Endodermal cell (in vitro differentiated cells): ENCODE results near the gene TMEM225. TPM values are rescaled to one million over a fixed set of nuclear protein-coding genes. Genes with fewer than 3 reads are reported as not detected.
A peak's percentile ranks its signal among the peaks of the same experiment; 100 is the strongest.

Source experiments
- DNase-seq: peaks from one replicate; pipeline ENCODE4 v3.0.0-alpha.2; 2017
- H3K27ac ChIP-seq: 2 replicates; pipeline ENCODE4 v1.5.1; 2013; ENCODE audit warnings: mild to moderate bottlenecking, low read depth, low read length, moderate library complexity
- H3K27me3 ChIP-seq: 2 replicates; pipeline ENCODE4 v1.6.1; 2013; ENCODE audit warnings: mild to moderate bottlenecking, low read length, moderate library complexity; ENCODE audit not compliant: insufficient read depth, control insufficient read depth, poor library complexity, severe bottlenecking
- H3K36me3 ChIP-seq: 2 replicates; pipeline ENCODE4 v1.7.0; 2013; ENCODE audit warnings: mild to moderate bottlenecking, low read length, moderate library complexity; ENCODE audit not compliant: control insufficient read depth, insufficient read depth
- H3K4me1 ChIP-seq: one replicate; pipeline ENCODE4 v1.7.0; 2013; ENCODE audit warnings: low read length; ENCODE audit not compliant: control insufficient read depth, insufficient read depth
- H3K4me3 ChIP-seq: 2 replicates; pipeline ENCODE4 v1.5.1; 2013; ENCODE audit warnings: mild to moderate bottlenecking, low read length, moderate library complexity
- H3K9ac ChIP-seq: 2 replicates; pipeline ENCODE4 v1.6.1; 2013; ENCODE audit warnings: mild to moderate bottlenecking, low read length, moderate library complexity; ENCODE audit not compliant: poor library complexity, severe bottlenecking; ENCODE audit errors: extremely low read depth
- H3K9me3 ChIP-seq: 2 replicates; pipeline ENCODE4 v1.6.1; 2013; ENCODE audit warnings: mild to moderate bottlenecking, low read length, moderate library complexity; ENCODE audit not compliant: control insufficient read depth
- H3K27ac Mint-ChIP-seq: 2 replicates; pipeline ENCODE4 v1.8.0; 2020; ENCODE audit warnings: mixed read lengths
- H3K27me3 Mint-ChIP-seq: 2 replicates; pipeline ENCODE4 v1.8.0; 2021; ENCODE audit warnings: mild to moderate bottlenecking, mixed read lengths; ENCODE audit not compliant: insufficient read depth
- H3K36me3 Mint-ChIP-seq: 2 replicates; pipeline ENCODE4 v1.8.0; 2020; ENCODE audit warnings: low read depth, mixed read lengths
- H3K4me1 Mint-ChIP-seq: 2 replicates; pipeline ENCODE4 v1.8.0; 2020; ENCODE audit warnings: mixed read lengths
- H3K4me3 Mint-ChIP-seq: 2 replicates; pipeline ENCODE4 v1.8.0; 2020; ENCODE audit warnings: mild to moderate bottlenecking, moderate library complexity, mixed read lengths
- H3K9me3 Mint-ChIP-seq: 2 replicates; pipeline ENCODE4 v1.8.0; 2020; ENCODE audit warnings: mild to moderate bottlenecking, mixed read lengths
- CTCF ChIP-seq: fragments of 200-600 bp; sonication (generic); conservative IDR thresholded peaks from 2 replicates; pipeline ENCODE4 v1.5.0; 2021; ENCODE audit warnings: antibody characterized with exemption, mild to moderate bottlenecking
- WGBS, 2 experiments: methylation state at CpG; one replicate each; pipeline versions ENCODE4 v1.1.5 to v1.1.7; 2013; ENCODE audit warnings: missing lambda C conversion rate in 2 of 2, mixed read lengths in 1 of 2; ENCODE audit not compliant: insufficient coverage in 1 of 2, insufficient read length in 1 of 2; 5-methylcytosine and 5-hydroxymethylcytosine counted together
- total RNA-seq, 2 donors: library from RNA; stranded (reverse); fragmentation: NEBNext Ultra II Directional in 1 of 2; extraction: Animal tissue kit (Norgen Biotek cat#: 25700) in 1 of 2; gene quantifications; 2 replicates in 1 of 2; 3 replicates in 1 of 2; pipeline ENCODE4 v1.2.1, GENCODE V29; 2021

Gene TMEM225
- total RNA-seq, 2 donors from 2014 or later: not detected

- Mint-ChIP-seq H3K27ac (no peak within 1 kb of the TSS), H3K36me3 (no peaks in the 10 kb centered on the region), H3K27me3 (no peaks in the 10 kb centered on the region), H3K4me1 (peaks cover 25% of the 10 kb centered on the region), H3K4me3 (no peak within 1 kb of the TSS), H3K9me3 (no peaks in the 10 kb centered on the region)
- no peaks in the 10 kb centered on the region for H3K27me3 ChIP-seq
- no peak within 1 kb of the TSS for H3K27ac ChIP-seq
- no peaks in the 10 kb centered on the region for H3K9me3 ChIP-seq
- no peak within 1 kb of the TSS for H3K9ac ChIP-seq
- H3K36me3 ChIP-seq: no peaks in the 10 kb centered on the region
- no peaks in the 10 kb centered on the region for H3K4me1 ChIP-seq
- DNase-seq: no peak
- no peak within 1 kb of the TSS for H3K4me3 ChIP-seq
- TF ChIP-seq CTCF: no peak
- WGBS, 2 experiments: 91 to 100% methylated on average over 1 of the region's 1 CpG
Observed at GRCh38 chr11:123901867-123902266, 16.4 kb upstream of the TMEM225 start, which contains the start of gene OR8D4. Gene OR8D4 (plus strand): TSS chr11:123902167. CDS start chr11:123906432, 4,265 bp downstream.

GRCh38 chr11:123899792-123900191, 14.3 kb upstream of the TMEM225 start:
- WGBS, 2 experiments: 89 to 100% methylated on average over 1 to 3 of the region's 3 CpGs
- no peak overlapping the region for H3K27ac Mint-ChIP-seq

GRCh38 chr11:123892031-123892430, 6.6 kb upstream of the TMEM225 start:
- Mint-ChIP-seq H3K27me3 (no peaks in the 10 kb centered on the region), H3K27ac (no peak overlapping the region), H3K36me3 (no peaks in the 10 kb centered on the region), H3K4me3 (no peak overlapping the region), H3K9me3 (no peaks in the 10 kb centered on the region), H3K4me1 (no peaks in the 10 kb centered on the region)
- no peak overlapping the region for H3K4me3 ChIP-seq
- H3K9ac ChIP-seq: no peak overlapping the region
- H3K4me1 ChIP-seq: no peaks in the 10 kb centered on the region
- peak overlapping the region; percentile 17 for H3K27ac ChIP-seq
- H3K27me3 ChIP-seq: no peaks in the 10 kb centered on the region
- no peaks in the 10 kb centered on the region for H3K36me3 ChIP-seq
- no peak for DNase-seq
- no peak for TF ChIP-seq CTCF
- no peaks in the 10 kb centered on the region for H3K9me3 ChIP-seq

More at GRCh38 chr11:123899792-123900191, 14.3 kb upstream of the TMEM225 start:
- Mint-ChIP-seq H3K9me3 (no peaks in the 10 kb centered on the region), H3K27me3 (no peaks in the 10 kb centered on the region), H3K36me3 (no peaks in the 10 kb centered on the region), H3K4me1 (peaks cover 9% of the 10 kb centered on the region), H3K4me3 (no peak overlapping the region)
- Histone ChIP-seq H3K27ac (no peak overlapping the region), H3K9me3 (no peaks in the 10 kb centered on the region), H3K4me3 (no peak overlapping the region), H3K36me3 (no peaks in the 10 kb centered on the region), H3K27me3 (no peaks in the 10 kb centered on the region), H3K9ac (no peak overlapping the region), H3K4me1 (no peaks in the 10 kb centered on the region)
- DNase-seq: peak; percentile 26
- TF ChIP-seq CTCF: no peak
